Measurements from ENCODE around the gene DESI2.

DESI2 gene

DNA sequence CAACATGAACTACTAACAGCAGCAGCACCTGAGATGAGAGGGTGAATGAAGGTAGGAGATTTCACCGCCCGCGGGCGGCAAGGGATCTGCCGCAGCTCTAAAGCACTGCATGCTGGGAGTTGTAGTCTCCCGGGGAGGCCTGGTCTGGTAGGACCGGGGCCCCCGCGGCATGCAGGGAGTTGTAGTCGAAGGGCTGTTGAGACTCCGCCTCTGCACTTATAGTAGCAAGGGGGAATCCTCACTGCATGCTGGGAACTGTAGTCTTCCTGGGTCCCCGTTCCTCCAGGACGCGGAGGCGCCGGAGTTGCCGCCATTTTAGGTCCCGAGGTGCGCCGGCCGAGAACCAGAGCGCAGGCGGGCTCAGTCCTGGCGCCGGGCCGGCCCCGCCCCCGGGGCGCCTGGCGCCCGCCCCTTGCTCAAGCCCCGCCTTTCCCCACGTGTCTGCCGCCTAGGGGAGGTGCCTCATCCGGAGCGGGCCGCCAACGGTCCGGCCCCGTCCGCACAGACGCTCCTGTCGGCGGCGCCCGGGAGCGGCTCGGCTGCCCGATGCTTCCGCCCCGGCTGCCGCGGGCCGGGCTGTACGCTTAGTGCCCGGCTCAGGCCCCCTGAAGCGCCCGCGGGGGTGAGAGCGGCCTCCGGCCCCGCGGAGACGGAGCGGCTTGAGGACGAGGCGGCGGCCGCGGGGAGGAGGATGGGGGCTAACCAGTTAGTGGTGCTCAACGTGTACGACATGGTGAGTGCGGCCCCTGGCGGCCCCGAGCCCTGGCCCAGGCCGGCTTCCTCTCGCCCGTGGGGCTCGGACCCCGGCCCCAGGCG, at the start of gene DESI2:
Gene DESI2 (plus strand): TSS at position 504 of the 816 bp plus-strand sequence. CDS start 188 bp downstream, at position 692.
- TF ChIP-seq, protein P1, sequence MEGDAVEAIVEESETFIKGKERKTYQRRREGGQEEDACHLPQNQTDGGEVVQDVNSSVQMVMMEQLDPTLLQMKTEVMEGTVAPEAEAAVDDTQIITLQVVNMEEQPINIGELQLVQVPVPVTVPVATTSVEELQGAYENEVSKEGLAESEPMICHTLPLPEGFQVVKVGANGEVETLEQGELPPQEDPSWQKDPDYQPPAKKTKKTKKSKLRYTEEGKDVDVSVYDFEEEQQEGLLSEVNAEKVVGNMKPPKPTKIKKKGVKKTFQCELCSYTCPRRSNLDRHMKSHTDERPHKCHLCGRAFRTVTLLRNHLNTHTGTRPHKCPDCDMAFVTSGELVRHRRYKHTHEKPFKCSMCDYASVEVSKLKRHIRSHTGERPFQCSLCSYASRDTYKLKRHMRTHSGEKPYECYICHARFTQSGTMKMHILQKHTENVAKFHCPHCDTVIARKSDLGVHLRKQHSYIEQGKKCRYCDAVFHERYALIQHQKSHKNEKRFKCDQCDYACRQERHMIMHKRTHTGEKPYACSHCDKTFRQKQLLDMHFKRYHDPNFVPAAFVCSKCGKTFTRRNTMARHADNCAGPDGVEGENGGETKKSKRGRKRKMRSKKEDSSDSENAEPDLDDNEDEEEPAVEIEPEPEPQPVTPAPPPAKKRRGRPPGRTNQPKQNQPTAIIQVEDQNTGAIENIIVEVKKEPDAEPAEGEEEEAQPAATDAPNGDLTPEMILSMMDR (IDR thresholded peaks at IDR 0.05): peak; percentile 72

DNA sequence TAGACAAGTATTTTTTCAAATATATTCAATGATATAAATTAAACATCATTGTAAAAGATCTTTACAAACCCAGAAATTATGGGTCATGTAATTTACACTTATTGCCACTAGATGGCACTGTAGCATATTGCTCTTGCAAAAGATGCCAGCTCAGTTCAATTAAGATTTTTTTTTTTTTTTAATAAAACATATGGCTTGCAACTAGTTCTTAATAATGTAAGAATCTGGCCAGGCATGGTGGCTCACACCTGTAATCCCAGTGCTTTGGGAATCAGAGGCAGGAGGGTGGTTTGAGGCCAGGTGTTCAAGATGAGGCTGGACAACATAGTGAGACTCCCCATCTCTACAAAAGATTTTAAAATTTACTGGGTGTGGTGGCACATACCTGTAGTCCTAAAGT, 49.4 kb upstream of the DESI2 start:
- TF ChIP-seq, protein P1 (IDR thresholded peaks at IDR 0.05): peak; percentile 84

DNA sequence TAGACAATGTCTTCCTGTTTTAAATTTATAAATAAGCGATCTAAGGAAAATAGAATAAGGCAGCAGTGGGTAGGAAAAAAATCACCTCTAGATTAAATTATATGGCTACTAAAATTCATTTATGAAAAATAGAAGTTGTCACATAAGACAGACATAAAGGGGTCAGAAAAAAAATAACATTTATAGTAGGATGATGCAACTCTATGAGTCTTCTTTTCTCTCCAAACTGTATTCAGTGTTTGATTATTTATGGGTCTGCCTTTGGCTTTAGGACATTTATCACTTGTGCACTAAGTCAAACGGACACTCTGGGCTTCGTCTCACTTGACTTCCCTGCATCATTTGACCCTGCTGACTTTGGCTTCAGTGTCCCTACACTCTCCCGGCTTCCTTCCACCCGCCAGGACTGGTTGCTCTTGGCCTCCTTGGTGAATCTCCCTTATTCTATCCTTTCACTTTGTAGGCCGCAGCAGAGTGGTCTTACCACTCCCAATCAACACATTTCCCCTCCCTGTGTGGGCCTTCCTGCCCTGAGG, 47.0 kb upstream of the DESI2 start:
- TF ChIP-seq, protein P1 (IDR thresholded peaks at IDR 0.05): no peak

DNA sequence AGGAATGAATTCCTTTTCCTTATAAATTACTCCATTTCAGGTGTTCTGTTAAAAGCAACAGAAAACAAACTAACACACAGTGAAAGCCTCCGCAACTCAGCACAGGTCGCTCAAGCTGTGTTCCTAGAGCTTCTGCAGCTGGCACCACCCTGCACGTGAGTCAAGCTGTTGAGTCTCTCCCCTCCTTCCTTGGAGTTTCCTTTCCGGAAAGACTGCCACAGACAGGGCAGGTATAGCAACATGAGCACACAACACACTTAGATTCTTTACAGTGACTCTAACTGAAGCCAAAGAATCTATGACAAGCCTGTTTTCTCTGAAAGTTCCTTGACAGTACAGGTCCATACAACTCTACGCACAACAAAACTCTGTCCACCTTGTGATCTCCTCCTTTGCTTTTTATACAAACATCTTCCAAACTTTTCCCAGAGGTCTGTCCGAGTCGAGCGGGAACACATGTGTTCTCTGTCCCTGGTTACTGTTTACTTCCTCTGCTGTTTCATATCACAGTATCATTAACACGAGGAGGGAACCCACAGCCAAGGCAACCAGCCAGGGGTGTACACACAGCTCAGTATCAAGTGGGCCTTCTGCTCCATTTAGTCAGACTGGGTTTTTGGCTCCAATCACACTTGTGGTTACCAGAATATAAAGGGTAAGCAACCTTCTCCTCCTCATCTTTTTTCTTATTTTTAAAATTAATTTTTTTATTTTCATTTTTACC, 38.7 kb upstream of the DESI2 start:
- TF ChIP-seq, protein P1 (IDR thresholded peaks at IDR 0.05): no peak

DNA sequence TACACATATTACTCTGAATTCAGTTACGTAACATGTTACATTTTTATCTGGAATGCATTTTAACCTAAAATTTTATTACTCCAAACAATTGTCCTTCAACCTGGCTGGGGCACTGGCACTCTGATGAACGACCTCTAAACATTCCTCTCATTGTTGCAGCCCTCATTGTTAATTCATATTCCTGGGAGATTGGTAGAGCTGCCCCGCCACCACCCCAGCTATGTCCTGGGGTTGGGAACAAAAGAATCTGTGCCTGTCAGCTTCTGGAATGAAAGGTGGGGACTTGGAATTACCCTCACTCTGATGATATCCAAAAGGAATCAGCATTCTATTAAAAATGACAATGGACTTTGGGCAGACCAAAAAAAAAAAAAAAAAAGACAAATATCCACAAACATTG, 38.0 kb upstream of the DESI2 start:
- TF ChIP-seq, protein P1 (IDR thresholded peaks at IDR 0.05): no peak

DNA sequence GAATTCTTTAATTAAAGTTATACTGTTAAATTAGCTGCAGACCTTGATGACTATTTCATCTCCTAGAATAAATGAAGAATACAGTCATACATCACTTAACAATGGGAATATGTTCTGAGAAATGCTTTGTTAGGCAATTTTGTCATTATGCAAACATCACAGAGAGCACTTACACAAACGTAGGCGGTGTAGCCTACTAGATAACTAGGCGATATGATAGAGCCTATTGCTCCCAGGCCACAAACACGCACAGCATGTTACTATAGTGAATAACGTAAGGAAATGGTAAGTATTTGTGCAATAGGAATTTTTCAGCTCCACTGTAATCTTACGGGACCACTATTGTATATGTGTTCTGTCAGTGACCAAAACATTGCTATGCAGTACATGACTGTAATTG, 37.6 kb upstream of the DESI2 start:
- TF ChIP-seq, protein P1 (IDR thresholded peaks at IDR 0.05): no peak

DNA sequence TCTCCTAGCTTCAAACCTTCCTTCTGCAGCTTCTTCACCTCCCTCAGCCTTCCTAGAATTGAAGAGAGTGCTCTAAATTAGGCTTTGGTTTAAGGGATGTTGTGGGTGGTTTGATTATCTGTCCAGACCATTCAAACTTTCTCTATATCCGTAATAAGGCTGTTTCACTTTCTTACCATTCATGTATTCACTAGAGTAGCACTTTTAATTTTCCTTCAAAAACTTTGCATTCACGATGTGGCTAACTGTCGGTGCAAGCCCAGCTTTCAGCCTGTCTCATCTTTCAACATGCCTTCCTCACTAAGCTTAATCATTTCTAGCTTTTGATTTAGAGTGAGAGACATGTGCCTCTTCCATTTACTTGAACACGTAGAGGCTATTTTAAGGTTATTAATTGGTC, 26.2 kb upstream of the DESI2 start:
- TF ChIP-seq, protein P1 (IDR thresholded peaks at IDR 0.05): no peak
